OCI-LY7 (cell line): ENCODE results near the gene BRD1.

Experiments
- EZH2phosphoT487 ChIP-seq: fragments of 200-600 bp; sonication (generic); IDR thresholded peaks from 2 replicates; pipeline ENCODE4 v1.6.1; 2018; ENCODE audit warnings: low read depth, borderline replicate concordance, mild to moderate bottlenecking, mixed run types, antibody characterized with exemption, low read length, moderate library complexity, mixed read lengths
- TF ChIP-seq, protein P1 (sequence below): fragments of 200-600 bp; sonication (generic); conservative IDR thresholded peaks from 2 replicates; pipeline ENCODE4 v1.5.1; 2014; ENCODE audit warnings: mild to moderate bottlenecking, antibody characterized with exemption, low read length, moderate library complexity, mixed read lengths

DNA sequence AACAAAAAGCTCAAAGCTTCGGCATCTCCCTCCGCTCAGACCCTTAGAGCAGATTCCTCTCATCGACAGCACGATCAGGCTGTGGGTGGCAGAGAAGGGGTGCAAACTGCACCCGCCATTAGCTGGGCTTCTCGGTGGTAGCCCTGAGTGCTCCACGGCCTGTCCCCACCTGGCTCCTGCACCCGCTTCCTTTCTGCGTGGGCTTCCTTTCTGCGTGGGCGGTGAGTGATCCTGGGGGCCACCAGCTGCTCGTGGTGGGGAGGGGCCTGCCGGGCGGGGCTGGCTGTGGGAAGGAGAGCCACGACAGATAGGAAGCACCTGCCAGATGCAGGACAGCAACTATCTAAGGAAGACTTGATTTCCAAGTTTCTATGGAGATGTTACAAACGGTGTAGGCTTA is 55.0 kb downstream of the BRD1 start:
- TF ChIP-seq, protein P1, sequence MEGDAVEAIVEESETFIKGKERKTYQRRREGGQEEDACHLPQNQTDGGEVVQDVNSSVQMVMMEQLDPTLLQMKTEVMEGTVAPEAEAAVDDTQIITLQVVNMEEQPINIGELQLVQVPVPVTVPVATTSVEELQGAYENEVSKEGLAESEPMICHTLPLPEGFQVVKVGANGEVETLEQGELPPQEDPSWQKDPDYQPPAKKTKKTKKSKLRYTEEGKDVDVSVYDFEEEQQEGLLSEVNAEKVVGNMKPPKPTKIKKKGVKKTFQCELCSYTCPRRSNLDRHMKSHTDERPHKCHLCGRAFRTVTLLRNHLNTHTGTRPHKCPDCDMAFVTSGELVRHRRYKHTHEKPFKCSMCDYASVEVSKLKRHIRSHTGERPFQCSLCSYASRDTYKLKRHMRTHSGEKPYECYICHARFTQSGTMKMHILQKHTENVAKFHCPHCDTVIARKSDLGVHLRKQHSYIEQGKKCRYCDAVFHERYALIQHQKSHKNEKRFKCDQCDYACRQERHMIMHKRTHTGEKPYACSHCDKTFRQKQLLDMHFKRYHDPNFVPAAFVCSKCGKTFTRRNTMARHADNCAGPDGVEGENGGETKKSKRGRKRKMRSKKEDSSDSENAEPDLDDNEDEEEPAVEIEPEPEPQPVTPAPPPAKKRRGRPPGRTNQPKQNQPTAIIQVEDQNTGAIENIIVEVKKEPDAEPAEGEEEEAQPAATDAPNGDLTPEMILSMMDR, result no peak
- TF ChIP-seq EZH2phosphoT487, result no peak
